Lower lobe of right lung (tissue), 2 donors: ENCODE data around the gene KCNJ6. TPM values are rescaled to one million over a fixed set of nuclear protein-coding genes. Genes with fewer than 3 reads are reported as not detected.

ENCODE experiments used
- ATAC-seq, 2 donors: fragments of 200-7000 bp; cut with Tn5 transposase; one replicate each; pipeline ENCODE4 v1.9.1; 2020 to 2022; ENCODE audit warnings: mild to moderate bottlenecking in 2 of 2, moderate library complexity in 2 of 2
- DNase-seq: peaks from one replicate; pipeline ENCODE4 v3.0.0-alpha.2; 2020
- H3K27ac ChIP-seq: fragments of 200-600 bp; one replicate; pipeline ENCODE4 v1.8.0; 2022
- H3K27me3 ChIP-seq: fragments of 200-600 bp; one replicate; pipeline ENCODE4 v1.8.0; 2022; ENCODE audit warnings: low read depth
- H3K36me3 ChIP-seq: fragments of 200-600 bp; one replicate; pipeline ENCODE4 v1.8.0; 2022; ENCODE audit warnings: mild to moderate bottlenecking
- H3K4me1 ChIP-seq: fragments of 200-600 bp; one replicate; pipeline ENCODE4 v1.8.0; 2022
- H3K4me3 ChIP-seq: fragments of 200-600 bp; one replicate; pipeline ENCODE4 v1.8.0; 2022; ENCODE audit warnings: mild to moderate bottlenecking
- H3K9me3 ChIP-seq: fragments of 200-600 bp; one replicate; pipeline ENCODE4 v1.8.0; 2022
- CTCF ChIP-seq: fragments of 200-600 bp; IDR thresholded peaks from one replicate; pipeline ENCODE4 v1.8.0; 2022; ENCODE audit warnings: antibody characterized with exemption, mild to moderate bottlenecking
- intact Hi-C: fragments of 100-400 bp; cut with DNase I; formaldehyde crosslinking; loops from one replicate; pipeline ENCODE4 v1.11.0; 2022
- total RNA-seq: library from RNA; stranded (reverse); fragmentation: NEBNext Ultra II Directional; extraction: Animal tissue kit (Norgen Biotek cat#: 25700); gene quantifications from one replicate; pipeline ENCODE4 v1.2.1, GENCODE V29; 2021
- donor health status: DM: no; HTN: yes; CAD: no; lungs with severe emphysema.

KCNJ6 gene
- total RNA-seq, 1 donor from 2014 or later: 0.09 TPM

DNA sequence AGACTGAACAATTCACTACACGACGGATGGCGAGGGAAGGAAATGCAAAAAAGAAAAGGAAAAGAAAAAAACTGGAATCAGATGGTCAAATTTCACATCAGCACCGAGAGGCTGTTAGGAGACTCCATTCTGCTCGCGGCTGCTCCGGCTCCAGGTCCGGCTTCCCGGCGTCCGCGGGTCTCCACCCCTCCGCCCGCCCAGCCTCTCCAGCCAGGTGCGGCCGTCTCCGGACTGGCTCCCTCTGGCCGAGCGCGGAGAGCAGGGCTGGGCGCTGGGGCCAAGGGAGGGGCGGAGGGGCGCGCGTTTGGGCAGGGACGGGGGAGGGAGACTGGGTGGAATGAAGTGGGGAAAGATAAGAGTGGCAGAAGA lies 332 bp downstream of the KCNJ6 start:
- H3K36me3 ChIP-seq: no peaks in the 10 kb centered on the region
- H3K4me3 ChIP-seq: peak overlapping the region; percentile 35
- peak; percentile 82 to 84 for ATAC-seq
- H3K9me3 ChIP-seq: no peaks in the 10 kb centered on the region
- no peak overlapping the region for H3K27ac ChIP-seq
- DNase-seq: no peak
- H3K4me1 ChIP-seq: peaks cover 14% of the 10 kb centered on the region
- TF ChIP-seq CTCF: no peak
- peaks cover 64% of the 10 kb centered on the region for H3K27me3 ChIP-seq
- intact Hi-C loops: no loop called here

DNA sequence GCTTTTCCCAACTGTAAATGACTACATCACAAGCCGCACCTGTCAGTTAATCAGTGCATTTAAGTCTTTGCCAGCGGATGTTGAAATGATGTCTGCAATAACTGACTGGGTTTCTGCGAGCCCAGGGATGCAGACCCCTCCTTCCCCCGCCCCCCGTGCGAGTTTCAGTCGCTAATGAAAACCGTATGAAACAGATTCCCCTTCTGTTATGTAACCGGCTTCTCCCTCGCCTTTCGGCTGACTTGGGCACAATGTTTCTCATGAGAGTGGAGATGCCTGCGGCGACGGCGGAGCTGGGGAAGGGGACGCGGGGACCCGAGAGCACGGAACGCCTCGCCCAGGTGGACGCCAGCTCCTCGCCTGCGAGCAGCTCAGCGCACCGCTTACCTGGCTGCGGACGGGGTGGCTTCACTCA lies 753 bp downstream of the KCNJ6 start:
- peak in 1 of 2 donors; percentile 8 for ATAC-seq
- Histone ChIP-seq H3K27me3 (peaks cover 64% of the 10 kb centered on the region), H3K27ac (no peak overlapping the region), H3K36me3 (no peaks in the 10 kb centered on the region), H3K4me3 (peak overlapping the region; percentile 35), H3K9me3 (no peaks in the 10 kb centered on the region), H3K4me1 (peaks cover 14% of the 10 kb centered on the region)
- intact Hi-C loops: no loop called here
- DNase-seq: no peak
- no peak for TF ChIP-seq CTCF

DNA sequence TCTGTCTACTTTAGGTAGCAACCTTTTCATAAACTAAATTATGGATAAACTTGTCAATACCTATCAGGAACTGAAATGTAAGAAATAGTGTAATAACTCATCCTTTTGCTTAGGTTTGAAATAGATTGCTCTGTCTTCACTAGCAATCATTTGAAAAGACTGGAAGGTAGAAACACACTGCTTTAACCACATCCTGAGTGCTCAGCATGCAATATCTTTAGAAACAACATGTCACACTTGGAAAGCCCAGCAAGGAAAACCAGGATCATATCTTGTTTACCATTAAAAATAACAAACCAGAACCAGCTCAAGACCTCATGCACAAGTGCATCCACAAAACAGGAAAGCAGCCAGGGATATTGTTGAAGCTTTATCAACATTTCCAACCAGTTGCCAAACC lies 3.6 kb downstream of the KCNJ6 start:
- intact Hi-C loops: no loop called here
- no peaks in the 10 kb centered on the region for H3K9me3 ChIP-seq
- no peak overlapping the region for H3K27ac ChIP-seq
- H3K4me3 ChIP-seq: no peak overlapping the region
- H3K36me3 ChIP-seq: no peaks in the 10 kb centered on the region
- TF ChIP-seq CTCF: no peak
- ATAC-seq (no peak), DNase-seq (no peak)
- H3K4me1 ChIP-seq: peaks cover 14% of the 10 kb centered on the region
- H3K27me3 ChIP-seq: peaks cover 49% of the 10 kb centered on the region

DNA sequence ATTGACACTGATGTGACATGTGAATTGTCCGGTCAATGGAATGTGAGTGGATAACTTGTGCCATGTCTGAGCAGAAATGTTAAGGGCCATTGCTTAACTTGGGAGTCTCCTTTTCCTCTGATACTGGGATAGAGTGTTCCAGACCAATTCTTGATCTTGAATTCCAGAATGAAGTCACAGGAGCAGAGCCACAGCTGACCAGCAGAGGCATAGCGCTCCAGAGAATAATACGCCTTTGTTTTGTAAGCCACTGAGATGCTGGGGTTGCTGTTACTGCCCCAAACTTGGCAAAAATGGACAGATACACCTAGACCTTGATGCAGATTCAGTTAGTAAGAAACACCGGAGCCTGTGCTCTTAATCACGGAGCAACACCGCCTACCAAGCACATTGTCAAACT lies 6.3 kb downstream of the KCNJ6 start:
- no peak overlapping the region for H3K27ac ChIP-seq
- H3K9me3 ChIP-seq: no peaks in the 10 kb centered on the region
- no peaks in the 10 kb centered on the region for H3K4me1 ChIP-seq
- no peaks in the 10 kb centered on the region for H3K36me3 ChIP-seq
- H3K27me3 ChIP-seq: peaks cover 22% of the 10 kb centered on the region
- intact Hi-C loops: no loop called here
- no peak overlapping the region for H3K4me3 ChIP-seq
- no peak for TF ChIP-seq CTCF
- DNase-seq: no peak
- ATAC-seq: no peak

- Histone ChIP-seq H3K9me3 (no peaks in the 10 kb centered on the region), H3K4me1 (no peaks in the 10 kb centered on the region), H3K27ac (no peak overlapping the region), H3K36me3 (no peaks in the 10 kb centered on the region), H3K27me3 (peaks cover 12% of the 10 kb centered on the region), H3K4me3 (no peak overlapping the region)
- no peak for ATAC-seq
- DNase-seq: no peak
- TF ChIP-seq CTCF: no peak
- intact Hi-C loops: no loop called here
These were observed 7.6 kb downstream of the KCNJ6 start for GRCh38 chr21:37908691-37909090.

GRCh38 chr21:37907076-37907475 lies 9.2 kb downstream of the KCNJ6 start:
- TF ChIP-seq CTCF: no peak
- H3K36me3 ChIP-seq: no peaks in the 10 kb centered on the region
- no peak overlapping the region for H3K4me3 ChIP-seq
- ATAC-seq: no peak
- no peak for DNase-seq
- no peaks in the 10 kb centered on the region for H3K9me3 ChIP-seq
- H3K27me3 ChIP-seq: peaks cover 5% of the 10 kb centered on the region
- H3K27ac ChIP-seq: no peak overlapping the region
- intact Hi-C loops: no loop called here
- H3K4me1 ChIP-seq: no peaks in the 10 kb centered on the region
